HG02943 (cell line): ENCODE data around the gene ERBB2.
"Not testable (repeated sequence)": the region's sequence is repeated elsewhere in the genome, so short reads cannot be mapped to it uniquely, and the experiment has no call there.

Source experiments
- ATAC-seq: cut with Tn5 transposase; IDR thresholded peaks from one replicate; pipeline ENCODE4 v1.9.1; 2021; ENCODE audit warnings: mild to moderate bottlenecking, low read depth, moderate library complexity; ENCODE audit not compliant: unreplicated experiment

The ERBB2 gene

GRCh38 chr17:39740357-39741111, 40.7 kb downstream of the ERBB2 start:
- no peak for ATAC-seq

DNA sequence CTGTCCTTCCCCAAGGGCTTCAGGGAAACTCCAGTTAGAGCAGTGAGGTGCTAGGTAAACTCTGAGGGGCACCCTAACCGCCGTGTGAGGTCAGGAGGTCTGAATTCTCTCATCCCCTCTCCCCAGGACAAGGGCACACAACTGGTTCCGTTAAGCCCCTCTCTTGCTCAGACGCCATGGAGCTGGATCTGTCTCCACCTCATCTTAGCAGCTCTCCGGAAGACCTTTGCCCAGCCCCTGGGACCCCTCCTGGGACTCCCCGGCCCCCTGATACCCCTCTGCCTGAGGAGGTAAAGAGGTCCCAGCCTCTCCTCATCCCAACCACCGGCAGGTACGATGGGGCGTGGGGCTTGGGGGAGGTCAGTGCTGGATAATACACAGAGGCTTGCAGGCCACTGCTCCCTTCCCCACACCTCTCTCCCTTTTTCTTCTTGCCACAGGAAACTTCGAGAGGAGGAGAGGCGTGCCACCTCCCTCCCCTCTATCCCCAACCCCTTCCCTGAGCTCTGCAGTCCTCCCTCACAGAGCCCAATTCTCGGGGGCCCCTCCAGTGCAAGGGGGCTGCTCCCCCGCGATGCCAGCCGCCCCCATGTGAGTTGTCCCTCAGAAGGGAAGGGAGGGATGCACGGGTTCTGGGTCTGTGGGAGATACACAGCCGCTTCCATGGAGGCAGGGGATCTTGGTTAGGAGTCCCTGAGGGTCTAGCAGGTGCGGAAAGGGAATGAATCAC, 42.4 kb downstream of the ERBB2 start:
- no peak for ATAC-seq

GRCh38 chr17:39742856-39743436, 43.1 kb downstream of the ERBB2 start:
- ATAC-seq: no peak

- ATAC-seq: no peak
Observed at GRCh38 chr17:39744075-39744835, 44.4 kb downstream of the ERBB2 start.

DNA sequence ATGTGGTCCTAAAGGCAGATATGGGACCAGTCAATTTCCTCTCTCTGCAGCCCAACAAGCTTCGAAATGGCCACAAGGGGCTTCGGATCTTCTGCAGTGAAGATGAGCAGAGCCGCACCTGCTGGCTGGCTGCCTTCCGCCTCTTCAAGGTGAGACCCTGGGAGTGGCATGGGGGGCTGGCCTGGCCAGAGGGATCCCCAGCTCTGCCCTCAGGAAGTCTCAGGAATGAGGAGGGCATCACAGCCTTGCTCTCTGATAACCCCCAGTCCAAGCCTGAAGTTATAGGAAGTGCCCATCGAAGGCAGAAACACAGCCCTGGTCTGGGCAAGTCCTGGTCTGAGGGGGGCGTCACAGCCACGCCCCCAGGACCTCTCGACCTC, 45.0 kb downstream of the ERBB2 start:
- ATAC-seq: no peak

- ATAC-seq: no peak
Observed at GRCh38 chr17:39745335-39746144, 45.7 kb downstream of the ERBB2 start.

DNA sequence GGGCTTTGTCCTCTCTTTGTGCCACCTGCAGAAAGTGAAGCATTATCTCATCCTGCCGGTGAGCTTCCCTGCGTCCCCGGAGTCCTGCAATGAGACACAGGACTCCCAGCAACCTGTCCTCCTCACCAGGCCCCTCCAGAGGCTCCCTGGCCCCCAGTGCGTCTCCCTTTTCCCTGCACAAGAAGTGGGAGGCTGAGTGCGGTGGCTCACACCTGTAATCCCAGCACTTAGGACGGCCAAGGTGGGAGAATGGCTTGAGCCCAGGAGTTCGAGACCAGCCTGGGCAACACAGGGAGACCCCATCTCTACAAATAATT, 46.2 kb downstream of the ERBB2 start:
- no peak for ATAC-seq

- ATAC-seq: no peak
Observed at GRCh38 chr17:39747745-39748144, 47.9 kb downstream of the ERBB2 start.

DNA sequence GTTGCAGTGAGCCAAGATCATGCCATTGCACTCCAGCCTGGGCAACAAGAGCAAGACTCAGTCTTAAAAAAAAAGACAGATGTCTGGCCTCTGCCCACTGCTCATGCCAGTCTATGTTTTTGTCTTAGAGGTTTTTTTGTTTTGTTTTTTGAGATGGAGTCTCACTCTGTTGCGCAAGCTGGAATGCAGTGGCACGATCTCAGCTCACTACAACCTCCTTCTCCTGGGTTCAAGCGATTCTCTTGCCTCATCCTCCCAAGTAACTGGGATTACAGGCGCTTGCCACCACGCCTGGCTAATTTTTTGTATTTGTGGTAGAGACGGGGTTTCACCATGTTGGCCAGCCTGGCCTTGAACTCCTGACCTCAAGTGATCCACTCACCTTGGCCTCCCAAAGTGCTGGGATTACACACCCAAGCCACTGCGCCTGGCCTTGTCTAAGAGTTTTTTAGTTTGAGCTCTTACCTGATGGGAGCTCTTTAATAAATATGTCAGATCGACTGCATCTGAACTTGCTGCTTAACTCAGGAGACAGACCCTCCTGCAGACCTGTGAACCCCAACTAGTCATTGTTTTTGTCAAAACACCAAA, 48.7 kb downstream of the ERBB2 start:
- not testable (repeated sequence) for ATAC-seq

DNA sequence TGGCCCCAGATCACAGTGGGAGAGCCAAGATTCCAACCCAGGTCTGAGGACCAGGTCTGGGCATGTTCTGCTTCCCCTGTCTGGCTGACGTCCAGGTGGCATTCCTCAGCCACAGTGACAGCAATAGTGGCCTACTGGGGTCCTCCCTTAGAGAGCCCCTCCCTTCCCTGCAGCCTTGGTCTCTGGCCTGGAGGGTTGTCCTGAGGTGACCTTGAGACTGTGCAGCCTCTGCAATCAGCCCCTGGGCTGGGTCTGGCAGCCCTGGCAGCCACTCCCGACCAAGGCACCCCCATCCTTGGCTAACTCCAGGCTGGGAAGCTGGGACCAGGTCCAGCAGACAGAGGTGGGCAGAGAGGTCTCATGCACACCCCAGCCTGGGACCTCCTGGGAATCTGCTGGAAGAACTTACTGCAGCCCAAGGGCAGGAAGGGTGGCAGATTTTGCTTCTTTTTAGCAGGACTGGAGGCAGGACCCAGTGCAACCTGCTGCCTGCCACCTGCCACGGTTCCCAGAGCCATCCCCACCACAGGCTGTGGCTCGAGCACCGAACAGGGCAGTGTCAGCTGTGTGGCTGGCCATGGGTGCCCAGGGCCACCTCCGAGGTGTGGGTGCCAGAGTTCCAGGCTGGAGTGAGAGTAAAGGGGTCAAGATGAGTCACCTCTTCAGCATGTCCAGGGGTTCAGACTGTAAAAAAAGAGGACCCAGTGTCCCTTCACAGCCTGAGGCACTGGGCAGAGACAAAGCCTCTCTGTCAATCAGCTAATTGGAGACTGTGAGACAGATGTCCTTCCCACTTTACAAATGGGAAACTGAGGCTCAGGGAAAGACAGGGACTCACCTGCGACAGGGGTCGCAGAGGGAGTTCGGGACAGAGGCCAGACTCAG, 50.5 kb downstream of the ERBB2 start:
- no peak for ATAC-seq

- ATAC-seq: no peak
Observed at GRCh38 chr17:39751016-39751543, 51.2 kb downstream of the ERBB2 start.

DNA sequence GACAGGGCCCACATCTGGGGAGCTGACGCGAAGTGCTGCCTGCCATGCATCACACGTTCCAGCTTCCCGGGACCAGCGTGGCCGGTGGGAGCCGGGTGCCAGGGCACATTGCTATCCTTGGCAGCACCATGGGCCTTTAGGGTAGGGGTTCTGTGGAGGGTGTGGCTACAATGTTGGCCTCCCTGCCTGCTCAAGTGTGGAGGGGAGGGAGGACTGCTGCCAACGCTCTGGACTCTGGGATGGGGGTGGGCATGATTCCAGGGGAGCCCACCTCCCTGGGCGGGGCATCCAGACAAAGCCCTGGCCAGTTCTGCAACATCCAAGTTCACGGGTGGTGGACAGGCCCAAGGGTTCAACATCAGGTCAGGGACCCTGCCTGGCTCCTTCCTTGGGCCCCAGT, 51.8 kb downstream of the ERBB2 start:
- no peak for ATAC-seq

- ATAC-seq: no peak
Observed at GRCh38 chr17:39752241-39752881, 52.5 kb downstream of the ERBB2 start.

GRCh38 chr17:39753514-39754160, 53.8 kb downstream of the ERBB2 start:
- ATAC-seq: peak; percentile 12

GRCh38 chr17:39754161-39754957, 54.5 kb downstream of the ERBB2 start:
- peak; percentile 57 for ATAC-seq

DNA sequence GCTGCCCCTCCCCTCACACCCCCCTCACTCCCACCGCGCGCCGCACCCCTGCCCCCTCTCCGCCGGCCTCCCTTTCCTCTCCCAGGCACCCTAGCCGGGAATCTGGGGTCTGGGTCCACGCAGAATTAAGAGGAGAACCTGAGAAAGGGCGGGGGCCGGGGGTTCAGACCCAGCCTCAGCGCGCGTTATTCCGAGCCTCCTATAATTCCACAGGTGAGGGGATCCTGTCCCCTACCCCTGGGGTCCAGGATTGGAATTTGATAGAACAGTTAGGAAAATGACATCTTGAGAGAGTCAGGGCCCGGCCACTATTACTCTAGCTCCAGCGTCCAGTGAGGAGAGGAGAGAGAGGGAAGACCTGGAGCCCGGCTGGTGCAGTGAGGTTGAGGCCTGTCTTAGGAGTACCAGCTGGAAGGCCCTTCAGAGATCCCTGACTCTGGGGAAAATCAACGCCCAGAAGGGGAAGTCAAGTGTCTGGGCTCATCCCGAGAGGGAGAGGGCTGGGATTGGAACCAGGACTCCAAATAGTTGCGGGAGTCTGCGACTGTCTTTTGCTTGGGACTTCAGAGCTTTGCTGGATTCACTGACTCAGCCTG, 55.2 kb downstream of the ERBB2 start:
- ATAC-seq: no peak
